Ishikawa (cell line): ENCODE data around the gene CCDC93.

ENCODE experiments used
- CEBPB ChIP-seq: IDR thresholded peaks from 2 replicates; pipeline ENCODE4 v1.6.1; 2012
- EGR1 ChIP-seq: IDR thresholded peaks from 2 replicates; pipeline ENCODE4 v1.6.1; 2012
- EP300 ChIP-seq: IDR thresholded peaks from 2 replicates; pipeline ENCODE4 v1.6.1; 2012; ENCODE audit warnings: borderline replicate concordance
- FOXM1 ChIP-seq: IDR thresholded peaks from 2 replicates; pipeline ENCODE4 v1.6.1; 2012; ENCODE audit warnings: low read depth, borderline replicate concordance
- NFIC ChIP-seq: IDR thresholded peaks from 2 replicates; pipeline ENCODE4 v1.6.1; 2012
- RAD21 ChIP-seq: IDR thresholded peaks from 2 replicates; pipeline ENCODE4 v1.6.1; 2012; ENCODE audit warnings: low read depth
- TAF1 ChIP-seq: IDR thresholded peaks from 2 replicates; pipeline ENCODE4 v1.6.1; 2012; ENCODE audit warnings: low read depth, mild to moderate bottlenecking
- TEAD4 ChIP-seq: IDR thresholded peaks from 2 replicates; pipeline ENCODE4 v1.6.1; 2012
- YY1 ChIP-seq: IDR thresholded peaks from 2 replicates; pipeline ENCODE4 v1.6.1; 2012; ENCODE audit warnings: low read depth
- ZBTB7A ChIP-seq: IDR thresholded peaks from 2 replicates; pipeline ENCODE4 v1.6.1; 2012; ENCODE audit warnings: low read depth
- TF ChIP-seq, protein P1 (sequence below): IDR thresholded peaks from 2 replicates; pipeline ENCODE4 v1.6.1; 2012
- TF ChIP-seq, protein P2 (sequence below): IDR thresholded peaks from 2 replicates; pipeline ENCODE4 v1.6.1; 2012; ENCODE audit warnings: low read depth, mild to moderate bottlenecking
- TF ChIP-seq, protein P3 (sequence below): IDR thresholded peaks from 2 replicates; pipeline ENCODE4 v1.6.1; 2012

DNA sequence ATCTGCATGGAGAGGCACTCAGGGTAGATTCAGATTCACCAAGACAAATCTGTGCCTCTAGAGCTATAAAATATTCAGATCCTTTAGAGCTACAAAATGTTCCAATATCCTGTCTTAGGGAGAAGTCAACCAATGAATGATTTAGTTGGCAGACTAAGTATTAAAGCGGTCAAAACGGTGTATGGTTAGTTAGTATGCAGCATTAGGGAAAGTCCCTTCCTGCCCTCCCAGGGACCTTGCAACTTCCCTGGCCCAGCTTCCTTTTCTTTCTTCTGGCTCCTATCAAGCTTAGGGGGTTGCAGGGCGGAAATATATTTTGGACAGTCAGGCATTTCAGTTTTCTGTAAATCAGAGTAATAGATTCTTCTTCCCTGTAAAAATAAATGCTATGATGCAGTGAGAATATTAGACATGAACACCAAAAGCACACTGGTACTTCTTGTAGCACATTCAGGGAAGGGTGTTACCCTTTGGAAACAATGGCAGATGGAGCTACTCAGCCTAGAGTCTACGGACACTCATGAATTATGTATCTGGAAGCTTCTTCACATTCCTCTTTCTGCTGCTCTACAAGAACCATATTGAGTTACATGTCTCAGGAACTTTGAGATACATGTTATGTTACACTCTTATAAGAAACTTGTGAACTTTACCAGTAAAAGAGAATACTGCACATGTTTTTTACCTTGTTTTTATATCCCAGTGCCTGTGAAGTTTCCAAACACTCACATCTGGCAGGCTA, 45.7 kb downstream of the CCDC93 start:
- TF ChIP-seq, protein P1, sequence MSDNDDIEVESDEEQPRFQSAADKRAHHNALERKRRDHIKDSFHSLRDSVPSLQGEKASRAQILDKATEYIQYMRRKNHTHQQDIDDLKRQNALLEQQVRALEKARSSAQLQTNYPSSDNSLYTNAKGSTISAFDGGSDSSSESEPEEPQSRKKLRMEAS, result no peak
- no peak for TF ChIP-seq YY1
- TF ChIP-seq FOXM1, result no peak
- TF ChIP-seq TAF1, result no peak
- TF ChIP-seq, protein P2, sequence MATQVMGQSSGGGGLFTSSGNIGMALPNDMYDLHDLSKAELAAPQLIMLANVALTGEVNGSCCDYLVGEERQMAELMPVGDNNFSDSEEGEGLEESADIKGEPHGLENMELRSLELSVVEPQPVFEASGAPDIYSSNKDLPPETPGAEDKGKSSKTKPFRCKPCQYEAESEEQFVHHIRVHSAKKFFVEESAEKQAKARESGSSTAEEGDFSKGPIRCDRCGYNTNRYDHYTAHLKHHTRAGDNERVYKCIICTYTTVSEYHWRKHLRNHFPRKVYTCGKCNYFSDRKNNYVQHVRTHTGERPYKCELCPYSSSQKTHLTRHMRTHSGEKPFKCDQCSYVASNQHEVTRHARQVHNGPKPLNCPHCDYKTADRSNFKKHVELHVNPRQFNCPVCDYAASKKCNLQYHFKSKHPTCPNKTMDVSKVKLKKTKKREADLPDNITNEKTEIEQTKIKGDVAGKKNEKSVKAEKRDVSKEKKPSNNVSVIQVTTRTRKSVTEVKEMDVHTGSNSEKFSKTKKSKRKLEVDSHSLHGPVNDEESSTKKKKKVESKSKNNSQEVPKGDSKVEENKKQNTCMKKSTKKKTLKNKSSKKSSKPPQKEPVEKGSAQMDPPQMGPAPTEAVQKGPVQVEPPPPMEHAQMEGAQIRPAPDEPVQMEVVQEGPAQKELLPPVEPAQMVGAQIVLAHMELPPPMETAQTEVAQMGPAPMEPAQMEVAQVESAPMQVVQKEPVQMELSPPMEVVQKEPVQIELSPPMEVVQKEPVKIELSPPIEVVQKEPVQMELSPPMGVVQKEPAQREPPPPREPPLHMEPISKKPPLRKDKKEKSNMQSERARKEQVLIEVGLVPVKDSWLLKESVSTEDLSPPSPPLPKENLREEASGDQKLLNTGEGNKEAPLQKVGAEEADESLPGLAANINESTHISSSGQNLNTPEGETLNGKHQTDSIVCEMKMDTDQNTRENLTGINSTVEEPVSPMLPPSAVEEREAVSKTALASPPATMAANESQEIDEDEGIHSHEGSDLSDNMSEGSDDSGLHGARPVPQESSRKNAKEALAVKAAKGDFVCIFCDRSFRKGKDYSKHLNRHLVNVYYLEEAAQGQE, result no peak
- no peak for TF ChIP-seq EP300
- TF ChIP-seq CEBPB, result no peak
- TF ChIP-seq RAD21, result no peak
- TF ChIP-seq ZBTB7A, result no peak
- TF ChIP-seq, protein P3, sequence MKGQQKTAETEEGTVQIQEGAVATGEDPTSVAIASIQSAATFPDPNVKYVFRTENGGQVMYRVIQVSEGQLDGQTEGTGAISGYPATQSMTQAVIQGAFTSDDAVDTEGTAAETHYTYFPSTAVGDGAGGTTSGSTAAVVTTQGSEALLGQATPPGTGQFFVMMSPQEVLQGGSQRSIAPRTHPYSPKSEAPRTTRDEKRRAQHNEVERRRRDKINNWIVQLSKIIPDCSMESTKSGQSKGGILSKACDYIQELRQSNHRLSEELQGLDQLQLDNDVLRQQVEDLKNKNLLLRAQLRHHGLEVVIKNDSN, result no peak
- TF ChIP-seq TEAD4, result no peak
- TF ChIP-seq EGR1, result no peak
- TF ChIP-seq NFIC, result no peak
